Ishikawa (cell line): ENCODE results near the gene CYP27C1.

ENCODE experiments used
- RAD21 ChIP-seq: IDR thresholded peaks from 2 replicates; pipeline ENCODE4 v1.6.1; 2012; ENCODE audit warnings: low read depth
- ZBTB7A ChIP-seq: IDR thresholded peaks from 2 replicates; pipeline ENCODE4 v1.6.1; 2012; ENCODE audit warnings: low read depth
- TF ChIP-seq, protein P1 (sequence below): IDR thresholded peaks from 2 replicates; pipeline ENCODE4 v1.6.1; 2012; ENCODE audit warnings: low read depth, mild to moderate bottlenecking
- TF ChIP-seq, protein P2 (sequence below): IDR thresholded peaks from 2 replicates; pipeline ENCODE4 v1.6.1; 2012

DNA sequence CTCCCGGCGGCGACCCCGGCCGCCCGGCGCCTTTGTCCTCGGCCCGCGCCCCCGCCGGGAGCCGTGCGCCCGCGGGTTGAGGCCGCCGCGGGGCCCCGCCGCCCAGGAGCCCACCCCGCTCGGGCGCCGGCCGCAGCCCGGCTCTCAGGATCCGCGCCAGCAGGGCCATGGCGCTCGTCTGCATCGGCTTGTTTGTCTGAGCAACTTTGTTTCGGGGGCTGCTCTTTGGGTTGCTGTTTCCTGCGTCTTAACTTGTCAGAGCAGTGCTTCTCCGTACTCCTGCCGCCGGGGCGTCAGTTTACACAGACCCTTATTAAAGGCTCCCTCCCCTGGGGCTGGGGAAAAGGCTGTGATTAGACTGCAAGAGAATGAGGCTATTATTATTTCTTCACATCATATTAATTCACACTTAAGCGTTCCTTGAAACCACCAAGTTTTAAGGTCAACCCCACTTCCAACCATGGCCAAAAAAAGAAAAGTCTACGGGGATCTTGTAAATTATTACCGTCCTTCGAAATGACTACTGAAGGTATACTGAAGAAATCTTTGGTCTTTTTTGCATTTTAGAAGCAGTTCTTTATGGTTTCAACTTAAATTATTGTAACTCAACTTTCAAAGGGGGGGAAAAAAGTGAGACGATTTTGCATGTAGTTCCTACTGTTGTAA is at the start of gene CYP27C1:
- TF ChIP-seq, protein P1, sequence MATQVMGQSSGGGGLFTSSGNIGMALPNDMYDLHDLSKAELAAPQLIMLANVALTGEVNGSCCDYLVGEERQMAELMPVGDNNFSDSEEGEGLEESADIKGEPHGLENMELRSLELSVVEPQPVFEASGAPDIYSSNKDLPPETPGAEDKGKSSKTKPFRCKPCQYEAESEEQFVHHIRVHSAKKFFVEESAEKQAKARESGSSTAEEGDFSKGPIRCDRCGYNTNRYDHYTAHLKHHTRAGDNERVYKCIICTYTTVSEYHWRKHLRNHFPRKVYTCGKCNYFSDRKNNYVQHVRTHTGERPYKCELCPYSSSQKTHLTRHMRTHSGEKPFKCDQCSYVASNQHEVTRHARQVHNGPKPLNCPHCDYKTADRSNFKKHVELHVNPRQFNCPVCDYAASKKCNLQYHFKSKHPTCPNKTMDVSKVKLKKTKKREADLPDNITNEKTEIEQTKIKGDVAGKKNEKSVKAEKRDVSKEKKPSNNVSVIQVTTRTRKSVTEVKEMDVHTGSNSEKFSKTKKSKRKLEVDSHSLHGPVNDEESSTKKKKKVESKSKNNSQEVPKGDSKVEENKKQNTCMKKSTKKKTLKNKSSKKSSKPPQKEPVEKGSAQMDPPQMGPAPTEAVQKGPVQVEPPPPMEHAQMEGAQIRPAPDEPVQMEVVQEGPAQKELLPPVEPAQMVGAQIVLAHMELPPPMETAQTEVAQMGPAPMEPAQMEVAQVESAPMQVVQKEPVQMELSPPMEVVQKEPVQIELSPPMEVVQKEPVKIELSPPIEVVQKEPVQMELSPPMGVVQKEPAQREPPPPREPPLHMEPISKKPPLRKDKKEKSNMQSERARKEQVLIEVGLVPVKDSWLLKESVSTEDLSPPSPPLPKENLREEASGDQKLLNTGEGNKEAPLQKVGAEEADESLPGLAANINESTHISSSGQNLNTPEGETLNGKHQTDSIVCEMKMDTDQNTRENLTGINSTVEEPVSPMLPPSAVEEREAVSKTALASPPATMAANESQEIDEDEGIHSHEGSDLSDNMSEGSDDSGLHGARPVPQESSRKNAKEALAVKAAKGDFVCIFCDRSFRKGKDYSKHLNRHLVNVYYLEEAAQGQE, result no peak
- no peak for TF ChIP-seq ZBTB7A
- TF ChIP-seq, protein P2, sequence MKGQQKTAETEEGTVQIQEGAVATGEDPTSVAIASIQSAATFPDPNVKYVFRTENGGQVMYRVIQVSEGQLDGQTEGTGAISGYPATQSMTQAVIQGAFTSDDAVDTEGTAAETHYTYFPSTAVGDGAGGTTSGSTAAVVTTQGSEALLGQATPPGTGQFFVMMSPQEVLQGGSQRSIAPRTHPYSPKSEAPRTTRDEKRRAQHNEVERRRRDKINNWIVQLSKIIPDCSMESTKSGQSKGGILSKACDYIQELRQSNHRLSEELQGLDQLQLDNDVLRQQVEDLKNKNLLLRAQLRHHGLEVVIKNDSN, result no peak
- TF ChIP-seq RAD21, result no peak
